WTC11 (cell line): ENCODE measurements around the gene PTK6. TPM values are rescaled to one million over a fixed set of nuclear protein-coding genes. Genes with fewer than 3 reads are reported as not detected.

Experiments
- ATAC-seq: fragments of 200-7000 bp; cut with Tn5 transposase; 2 replicates; pipeline ENCODE4 v1.10.0; 2021; ENCODE audit warnings: mild to moderate bottlenecking, moderate library complexity
- CTCF ChIA-PET: fragments of 300-600 bp; sonication (Branson Sonifier 250); formaldehyde crosslinking; loops from one replicate; lab custom pipeline; 2021; ENCODE audit warnings: antibody characterized with exemption; lab: Charles Lee
- POLR2A ChIA-PET: fragments of 350-600 bp; sonication (Branson Sonifier 250); formaldehyde crosslinking; loops from one replicate; lab custom pipeline; 2021; ENCODE audit warnings: antibody characterized with exemption; lab: Charles Lee
- DNase-seq: peaks from one replicate; pipeline ENCODE4 v3.0.0; 2021; ENCODE audit warnings: low spot score
- H3K27ac Mint-ChIP-seq: 2 replicates; pipeline ENCODE4 v1.8.0; 2021; ENCODE audit warnings: mixed read lengths
- H3K27me3 Mint-ChIP-seq: 2 replicates; pipeline ENCODE4 v1.8.0; 2021; ENCODE audit warnings: low read depth, mild to moderate bottlenecking, moderate library complexity, mixed read lengths
- H3K36me3 Mint-ChIP-seq: 2 replicates; pipeline ENCODE4 v1.8.0; 2021; ENCODE audit warnings: mixed read lengths
- H3K4me1 Mint-ChIP-seq: 2 replicates; pipeline ENCODE4 v1.8.0; 2022; ENCODE audit warnings: mixed read lengths
- H3K4me3 Mint-ChIP-seq: 2 replicates; pipeline ENCODE4 v1.8.0; 2021; ENCODE audit warnings: mild to moderate bottlenecking, moderate library complexity, mixed read lengths
- H3K9me3 Mint-ChIP-seq: 2 replicates; pipeline ENCODE4 v1.8.0; 2021; ENCODE audit warnings: mixed read lengths
- CBFB ChIP-seq: sonication (generic); formaldehyde crosslinking; IDR thresholded peaks from 2 replicates; pipeline ENCODE4 v1.8.1; 2022; ENCODE audit warnings: mild to moderate bottlenecking, low read depth, missing genetic modification reagents
- CDX4 ChIP-seq: fragments of 250-450 bp; sonication (Bioruptor Pico); IDR thresholded peaks from 2 replicates; pipeline ENCODE4 v1.9.0; 2021; ENCODE audit warnings: moderate library complexity, mild to moderate bottlenecking, inconsistent platforms, borderline replicate concordance
- CREB1 ChIP-seq: sonication (generic); formaldehyde crosslinking; IDR thresholded peaks from 2 replicates; pipeline ENCODE4 v1.8.0; 2023; ENCODE audit warnings: mild to moderate bottlenecking, missing genetic modification reagents
- CTCF ChIP-seq: fragments of 200-600 bp; IDR thresholded peaks from 2 replicates; pipeline ENCODE4 v1.8.0; 2022; ENCODE audit warnings: antibody characterized with exemption
- ERG ChIP-seq: fragments of 250-450 bp; sonication (Bioruptor Pico); IDR thresholded peaks from 2 replicates; pipeline ENCODE4 v1.8.0; 2021; ENCODE audit warnings: mild to moderate bottlenecking
- HMGA2 ChIP-seq: fragments of 250-450 bp; sonication (Bioruptor Pico); IDR thresholded peaks from 2 replicates; pipeline ENCODE4 v1.4.0; 2021; ENCODE audit warnings: mild to moderate bottlenecking, moderate library complexity
- JAZF1 ChIP-seq: fragments of 250-450 bp; sonication (Bioruptor Pico); IDR thresholded peaks from 2 replicates; pipeline ENCODE4 v1.9.0; 2021; ENCODE audit warnings: moderate library complexity, mild to moderate bottlenecking, inconsistent platforms
- MYBL2 ChIP-seq: sonication (generic); formaldehyde crosslinking; IDR thresholded peaks from 2 replicates; pipeline ENCODE4 v1.8.1; 2023; ENCODE audit warnings: mild to moderate bottlenecking, moderate library complexity, missing genetic modification reagents
- NFATC4 ChIP-seq: fragments of 250-450 bp; sonication (Bioruptor Pico); IDR thresholded peaks from 2 replicates; pipeline ENCODE4 v1.9.0; 2021; ENCODE audit warnings: mild to moderate bottlenecking
- PRRX2 ChIP-seq: fragments of 250-450 bp; sonication (Bioruptor Pico); IDR thresholded peaks from 2 replicates; pipeline ENCODE4 v1.8.0; 2021; ENCODE audit warnings: mild to moderate bottlenecking
- RELA ChIP-seq: sonication (generic); formaldehyde crosslinking; IDR thresholded peaks from 2 replicates; pipeline ENCODE4 v1.8.1; 2022; ENCODE audit warnings: missing genetic modification reagents, mild to moderate bottlenecking, borderline replicate concordance
- RORB ChIP-seq: fragments of 250-450 bp; sonication (Bioruptor Pico); IDR thresholded peaks from 2 replicates; pipeline ENCODE4 v1.9.0; 2021; ENCODE audit warnings: mild to moderate bottlenecking
- SMAD4 ChIP-seq: sonication (generic); formaldehyde crosslinking; IDR thresholded peaks from 2 replicates; pipeline ENCODE4 v1.8.0; 2022; ENCODE audit warnings: mild to moderate bottlenecking, missing genetic modification reagents
- SOX15 ChIP-seq: fragments of 250-450 bp; sonication (Bioruptor Pico); IDR thresholded peaks from 2 replicates; pipeline ENCODE4 v1.9.0; 2021; ENCODE audit warnings: mild to moderate bottlenecking
- USF1 ChIP-seq: sonication (generic); formaldehyde crosslinking; IDR thresholded peaks from 2 replicates; pipeline ENCODE4 v1.8.0; 2022; ENCODE audit warnings: mild to moderate bottlenecking, missing genetic modification reagents
- ZBTB43 ChIP-seq: sonication (generic); formaldehyde crosslinking; IDR thresholded peaks from 2 replicates; pipeline ENCODE4 v1.8.1; 2023; ENCODE audit warnings: mild to moderate bottlenecking, missing genetic modification reagents
- ZNF219 ChIP-seq: sonication (generic); formaldehyde crosslinking; IDR thresholded peaks from 2 replicates; pipeline ENCODE4 v1.8.0; 2023; ENCODE audit warnings: missing genetic modification reagents, mild to moderate bottlenecking, borderline replicate concordance
- total RNA-seq: library from RNA; stranded (reverse); gene quantifications from 3 replicates; pipeline ENCODE4 v1.2.3, GENCODE V29; 2021
- TF ChIP-seq, protein P1 (sequence below): sonication (generic); formaldehyde crosslinking; IDR thresholded peaks from 2 replicates; pipeline ENCODE4 v1.8.1; 2022; ENCODE audit warnings: mild to moderate bottlenecking, missing genetic modification reagents, moderate library complexity, borderline replicate concordance
- TF ChIP-seq, protein P2 (sequence below): sonication (generic); formaldehyde crosslinking; IDR thresholded peaks from 2 replicates; pipeline ENCODE4 v1.8.1; 2022; ENCODE audit warnings: mild to moderate bottlenecking, moderate library complexity, missing genetic modification reagents
- TF ChIP-seq, protein P3 (sequence below): sonication (generic); formaldehyde crosslinking; IDR thresholded peaks from 2 replicates; pipeline ENCODE4 v1.8.0; 2022; ENCODE audit warnings: mild to moderate bottlenecking, missing genetic modification reagents

PTK6 gene
- total RNA-seq, 1 experiment from 2014 or later, result 0.22 TPM

GRCh38 chr20:63532449-63532971 lies 4.7 kb downstream of the PTK6 start (continued):
- no peak for TF ChIP-seq RELA (CRISPR knock-in tag)
- TF ChIP-seq CTCF, result no peak
- no peak for TF ChIP-seq PRRX2
- TF ChIP-seq JAZF1 (CRISPR knock-in tag), result no peak
- no peak for TF ChIP-seq CREB1 (CRISPR knock-in tag)

GRCh38 chr20:63531686-63532448 lies 5.3 kb downstream of the PTK6 start:
- Mint-ChIP-seq H3K9me3 (no peaks in the 10 kb centered on the region), H3K27me3 (no peaks in the 10 kb centered on the region), H3K4me3 (no peak overlapping the region), H3K36me3 (no peaks in the 10 kb centered on the region), H3K27ac (peak overlapping the region; percentile 63), H3K4me1 (0 out of 2 replicates have a peak, but pooled peaks cover 2% of the 10 kb centered on the region)
- ChIA-PET POLR2A (no interaction called here), CTCF (no interaction called here)
- DNase-seq (peak; percentile 12), ATAC-seq (no peak)
- TF ChIP-seq HMGA2 (CRISPR knock-in tag) (no peak), SMAD4 (CRISPR knock-in tag) (no peak)
- TF ChIP-seq, protein P1, sequence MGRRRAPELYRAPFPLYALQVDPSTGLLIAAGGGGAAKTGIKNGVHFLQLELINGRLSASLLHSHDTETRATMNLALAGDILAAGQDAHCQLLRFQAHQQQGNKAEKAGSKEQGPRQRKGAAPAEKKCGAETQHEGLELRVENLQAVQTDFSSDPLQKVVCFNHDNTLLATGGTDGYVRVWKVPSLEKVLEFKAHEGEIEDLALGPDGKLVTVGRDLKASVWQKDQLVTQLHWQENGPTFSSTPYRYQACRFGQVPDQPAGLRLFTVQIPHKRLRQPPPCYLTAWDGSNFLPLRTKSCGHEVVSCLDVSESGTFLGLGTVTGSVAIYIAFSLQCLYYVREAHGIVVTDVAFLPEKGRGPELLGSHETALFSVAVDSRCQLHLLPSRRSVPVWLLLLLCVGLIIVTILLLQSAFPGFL (CRISPR knock-in tag), result no peak

- TF ChIP-seq CDX4 (CRISPR knock-in tag), result no peak
- no peak for TF ChIP-seq CBFB
- TF ChIP-seq SOX15 (CRISPR knock-in tag), result no peak
- TF ChIP-seq MYBL2 (CRISPR knock-in tag), result no peak
- TF ChIP-seq, protein P2, sequence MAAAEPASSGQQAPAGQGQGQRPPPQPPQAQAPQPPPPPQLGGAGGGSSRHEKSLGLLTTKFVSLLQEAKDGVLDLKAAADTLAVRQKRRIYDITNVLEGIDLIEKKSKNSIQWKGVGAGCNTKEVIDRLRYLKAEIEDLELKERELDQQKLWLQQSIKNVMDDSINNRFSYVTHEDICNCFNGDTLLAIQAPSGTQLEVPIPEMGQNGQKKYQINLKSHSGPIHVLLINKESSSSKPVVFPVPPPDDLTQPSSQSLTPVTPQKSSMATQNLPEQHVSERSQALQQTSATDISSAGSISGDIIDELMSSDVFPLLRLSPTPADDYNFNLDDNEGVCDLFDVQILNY (CRISPR knock-in tag), result no peak
- no peak for TF ChIP-seq NFATC4 (CRISPR knock-in tag)
- TF ChIP-seq, protein P3, sequence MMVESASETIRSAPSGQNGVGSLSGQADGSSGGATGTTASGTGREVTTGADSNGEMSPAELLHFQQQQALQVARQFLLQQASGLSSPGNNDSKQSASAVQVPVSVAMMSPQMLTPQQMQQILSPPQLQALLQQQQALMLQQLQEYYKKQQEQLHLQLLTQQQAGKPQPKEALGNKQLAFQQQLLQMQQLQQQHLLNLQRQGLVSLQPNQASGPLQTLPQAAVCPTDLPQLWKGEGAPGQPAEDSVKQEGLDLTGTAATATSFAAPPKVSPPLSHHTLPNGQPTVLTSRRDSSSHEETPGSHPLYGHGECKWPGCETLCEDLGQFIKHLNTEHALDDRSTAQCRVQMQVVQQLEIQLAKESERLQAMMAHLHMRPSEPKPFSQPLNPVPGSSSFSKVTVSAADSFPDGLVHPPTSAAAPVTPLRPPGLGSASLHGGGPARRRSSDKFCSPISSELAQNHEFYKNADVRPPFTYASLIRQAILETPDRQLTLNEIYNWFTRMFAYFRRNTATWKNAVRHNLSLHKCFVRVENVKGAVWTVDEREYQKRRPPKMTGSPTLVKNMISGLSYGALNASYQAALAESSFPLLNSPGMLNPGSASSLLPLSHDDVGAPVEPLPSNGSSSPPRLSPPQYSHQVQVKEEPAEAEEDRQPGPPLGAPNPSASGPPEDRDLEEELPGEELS (CRISPR knock-in tag), result no peak
- TF ChIP-seq ZBTB43 (CRISPR knock-in tag), result no peak
- TF ChIP-seq USF1 (CRISPR knock-in tag), result no peak
- no peak for TF ChIP-seq RORB
- no peak for TF ChIP-seq ZNF219
- no peak for TF ChIP-seq ERG
- no peak for ATAC-seq
- Mint-ChIP-seq H3K27me3 (no peaks in the 10 kb centered on the region), H3K27ac (no peak overlapping the region), H3K4me1 (no peaks in the 10 kb centered on the region), H3K4me3 (no peak overlapping the region), H3K36me3 (no peaks in the 10 kb centered on the region), H3K9me3 (no peaks in the 10 kb centered on the region)
- POLR2A ChIA-PET, result no interaction called here
- CTCF ChIA-PET, result no interaction called here
- no peak for DNase-seq
These were observed 6.4 kb downstream of the PTK6 start for GRCh38 chr20:63530788-63531160.
